ENCODE data around the gene GALNT9.

GRCh38 chr12:132280406-132280805 lies 49.0 kb downstream of the GALNT9 start:
- no peak for TF ChIP-seq CTCF (IDR thresholded peaks at IDR 0.05)
- TF ChIP-seq POLR2AphosphoS5 (IDR thresholded peaks at IDR 0.05; ENCODE audit: low read depth, low read length): no peak
- no peak for TF ChIP-seq RFX5 (IDR thresholded peaks at IDR 0.05; ENCODE audit: low read length)
- no peak for TF ChIP-seq JUND (IDR thresholded peaks at IDR 0.05)
- no peak for TF ChIP-seq GABPA (IDR thresholded peaks at IDR 0.05; ENCODE audit: low read depth)
- TF ChIP-seq SMC3 (IDR thresholded peaks at IDR 0.05; ENCODE audit: low read depth, low read length): no peak
- no peak for TF ChIP-seq TCF12 (IDR thresholded peaks at IDR 0.05)
- TF ChIP-seq FOXJ3 (CRISPR knock-in tag; IDR thresholded peaks at IDR 0.05): no peak
- TF ChIP-seq EP300 (IDR thresholded peaks at IDR 0.05; ENCODE audit: borderline replicate concordance in 1 of 2, low read depth in 1 of 2, low read length in 1 of 2): no peak
- no peak for TF ChIP-seq ELF1 (IDR thresholded peaks at IDR 0.05)

Measured in SK-N-SH (cell line).